A673 (cell line): ENCODE measurements around the gene TRPV4.

Experiments
- EZH2 ChIP-seq: fragments of 200-600 bp; sonication (generic); IDR thresholded peaks from 2 replicates; pipeline ENCODE4 v1.6.1; 2017; ENCODE audit warnings: borderline replicate concordance, low read depth, mild to moderate bottlenecking, mixed read lengths, antibody characterized with exemption, low read length; ENCODE audit not compliant: poor library complexity, severe bottlenecking
- TF ChIP-seq, protein P1 (sequence below): fragments of 300-800, 200-600 bp; sonication (generic); conservative IDR thresholded peaks from 2 replicates; pipeline ENCODE4 v1.5.1; 2017; ENCODE audit warnings: low read depth, mild to moderate bottlenecking, antibody characterized with exemption, low read length, moderate library complexity, mixed read lengths

DNA sequence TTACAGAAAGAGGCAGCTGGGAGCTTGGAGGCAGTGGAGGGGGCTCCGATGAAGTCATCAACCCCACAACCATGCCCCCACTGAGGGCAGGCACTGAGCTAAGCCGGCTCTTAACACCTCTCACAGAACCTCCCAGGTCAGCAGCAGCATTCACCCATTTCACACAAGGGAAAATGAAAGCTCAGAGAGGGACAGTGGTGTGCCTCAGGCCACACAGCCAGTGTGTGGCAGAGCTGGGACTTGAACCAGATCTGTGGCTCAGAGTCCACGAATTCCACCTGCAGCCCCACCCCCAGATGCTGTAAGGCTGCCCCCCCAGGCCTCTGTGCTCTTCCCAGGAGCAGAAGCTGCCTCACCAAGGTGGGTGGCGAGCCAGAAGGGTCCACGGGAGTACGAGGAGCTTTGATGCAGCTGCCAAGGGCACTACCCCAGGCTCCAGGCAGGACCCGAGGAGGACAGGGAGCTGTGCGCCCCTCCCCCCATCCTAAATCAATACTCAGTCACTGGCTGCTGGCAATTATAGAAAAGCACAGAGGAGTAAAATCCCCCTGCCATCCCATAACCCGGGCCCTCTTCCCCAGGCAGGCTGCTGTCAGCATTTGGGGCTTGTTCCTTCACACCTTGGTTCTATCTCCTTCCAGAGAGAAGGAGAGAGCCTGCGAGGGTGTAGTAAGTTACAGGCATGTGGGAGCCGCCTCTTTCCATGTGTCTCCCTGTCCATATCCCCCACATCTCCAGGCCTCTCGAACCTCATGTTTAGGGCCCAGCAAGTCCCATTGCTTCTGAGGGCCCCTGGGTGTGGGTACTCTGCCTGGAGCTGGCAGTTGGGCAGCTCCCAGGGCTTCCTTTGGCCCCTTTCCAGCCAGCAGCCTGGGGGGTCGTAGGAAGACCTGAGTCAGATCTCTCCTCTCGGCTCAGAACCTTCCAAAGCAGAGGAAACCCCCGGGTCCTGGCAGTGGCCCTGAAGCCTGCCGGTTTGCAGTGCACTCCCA, 72.0 kb downstream of the TRPV4 start:
- TF ChIP-seq EZH2, result no peak
- TF ChIP-seq, protein P1, sequence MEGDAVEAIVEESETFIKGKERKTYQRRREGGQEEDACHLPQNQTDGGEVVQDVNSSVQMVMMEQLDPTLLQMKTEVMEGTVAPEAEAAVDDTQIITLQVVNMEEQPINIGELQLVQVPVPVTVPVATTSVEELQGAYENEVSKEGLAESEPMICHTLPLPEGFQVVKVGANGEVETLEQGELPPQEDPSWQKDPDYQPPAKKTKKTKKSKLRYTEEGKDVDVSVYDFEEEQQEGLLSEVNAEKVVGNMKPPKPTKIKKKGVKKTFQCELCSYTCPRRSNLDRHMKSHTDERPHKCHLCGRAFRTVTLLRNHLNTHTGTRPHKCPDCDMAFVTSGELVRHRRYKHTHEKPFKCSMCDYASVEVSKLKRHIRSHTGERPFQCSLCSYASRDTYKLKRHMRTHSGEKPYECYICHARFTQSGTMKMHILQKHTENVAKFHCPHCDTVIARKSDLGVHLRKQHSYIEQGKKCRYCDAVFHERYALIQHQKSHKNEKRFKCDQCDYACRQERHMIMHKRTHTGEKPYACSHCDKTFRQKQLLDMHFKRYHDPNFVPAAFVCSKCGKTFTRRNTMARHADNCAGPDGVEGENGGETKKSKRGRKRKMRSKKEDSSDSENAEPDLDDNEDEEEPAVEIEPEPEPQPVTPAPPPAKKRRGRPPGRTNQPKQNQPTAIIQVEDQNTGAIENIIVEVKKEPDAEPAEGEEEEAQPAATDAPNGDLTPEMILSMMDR, result no peak
